Non-pigmented ciliary epithelial cell (primary cell): ENCODE data around the gene GRIN2D.
"Not testable (repeated sequence)": the region's sequence is repeated elsewhere in the genome, so short reads cannot be mapped to it uniquely, and the experiment has no call there.

ENCODE experiments used
- DNase-seq: peaks from one replicate; pipeline ENCODE4 v3.0.0-alpha.2; 2010; ENCODE audit warnings: low read depth

Gene GRIN2D

GRCh38 chr19:48371771-48372170, 21.7 kb upstream of the GRIN2D start:
- not testable (repeated sequence) for DNase-seq

GRCh38 chr19:48372904-48373303, 20.6 kb upstream of the GRIN2D start:
- no peak for DNase-seq

GRCh38 chr19:48373567-48373966, 19.9 kb upstream of the GRIN2D start:
- no peak for DNase-seq

- DNase-seq = no peak
Measured at GRCh38 chr19:48378194-48378570, 15.3 kb upstream of the GRIN2D start.

- DNase-seq = no peak
Measured at GRCh38 chr19:48379058-48379457, 14.4 kb upstream of the GRIN2D start.

- DNase-seq = no peak
Measured at GRCh38 chr19:48381178-48381950, 12.1 kb upstream of the GRIN2D start.

- DNase-seq = no peak
Measured at GRCh38 chr19:48382286-48382685, 11.2 kb upstream of the GRIN2D start.

GRCh38 chr19:48385461-48386087, 7.9 kb upstream of the GRIN2D start:
- DNase-seq = no peak

GRCh38 chr19:48386981-48387380, 6.5 kb upstream of the GRIN2D start:
- DNase-seq = no peak

- DNase-seq = no peak
Measured at GRCh38 chr19:48390188-48391099, 3.0 kb upstream of the GRIN2D start.

- DNase-seq = no peak
Measured at GRCh38 chr19:48391100-48392005, 2.1 kb upstream of the GRIN2D start, which contains the start of gene KDELR1. KDELR1 (minus strand) TSS chr19:48391551; CDS start chr19:48391358, 193 bp downstream.

- DNase-seq = not testable (repeated sequence)
Measured at GRCh38 chr19:48392006-48392344, 1.5 kb upstream of the GRIN2D start.

- DNase-seq = no peak
Measured at GRCh38 chr19:48392860-48393558, 459 bp upstream of the GRIN2D start.

- no peak for DNase-seq
Measured at GRCh38 chr19:48394331-48395169, 1.1 kb downstream of the GRIN2D start.

- DNase-seq = no peak
Measured at GRCh38 chr19:48395170-48395455, 1.6 kb downstream of the GRIN2D start.

GRCh38 chr19:48395499-48395898, 2.0 kb downstream of the GRIN2D start:
- no peak for DNase-seq

- DNase-seq = no peak
Measured at GRCh38 chr19:48396016-48396823, 2.8 kb downstream of the GRIN2D start.

- no peak for DNase-seq
Measured at GRCh38 chr19:48396824-48397176, 3.3 kb downstream of the GRIN2D start.

- DNase-seq = no peak
Measured at GRCh38 chr19:48397263-48398101, 4.0 kb downstream of the GRIN2D start.
